Heart right ventricle (tissue), 16 donors: ENCODE data around the gene TSC1. TPM values are rescaled to one million over a fixed set of nuclear protein-coding genes. Genes with fewer than 3 reads are reported as not detected.

ENCODE experiments used
- ATAC-seq, 8 donors: fragments of 200-7000 bp; cut with Tn5 transposase; one replicate each; pipeline ENCODE4 v1.9.1; 2020; ENCODE audit warnings: mild to moderate bottlenecking in 8 of 8, moderate library complexity in 8 of 8, moderate number of reproducible peaks in 1 of 8
- DNase-seq, 2 donors: peaks; one replicate each; pipeline ENCODE4 v3.0.0-alpha.2; 2020
- H3K27ac ChIP-seq, 10 donors: fragments of 200-600 bp; sonication (generic) in 2 of 10; one replicate each; pipeline versions ENCODE4 v1.5.0 to v1.8.0; 2020 to 2022; ENCODE audit warnings: mild to moderate bottlenecking in 3 of 10
- H3K27me3 ChIP-seq, 7 donors: fragments of 200-600 bp; one replicate each; pipeline ENCODE4 v1.8.0; 2021 to 2022; ENCODE audit warnings: mild to moderate bottlenecking in 2 of 7
- H3K36me3 ChIP-seq, 9 donors: fragments of 200-600 bp; sonication (generic) in 1 of 9; one replicate each; pipeline versions ENCODE4 v1.5.0 to v1.8.0; 2020 to 2022; ENCODE audit warnings: mild to moderate bottlenecking in 2 of 9
- H3K4me1 ChIP-seq, 9 donors: fragments of 200-600 bp; sonication (generic) in 1 of 9; one replicate each; pipeline versions ENCODE4 v1.5.0 to v1.8.0; 2020 to 2022; ENCODE audit warnings: mild to moderate bottlenecking in 4 of 9
- H3K4me3 ChIP-seq, 10 donors: fragments of 200-600 bp; sonication (generic) in 2 of 10; one replicate each; pipeline versions ENCODE4 v1.5.0 to v1.8.0; 2020 to 2022; ENCODE audit warnings: mild to moderate bottlenecking in 7 of 10, moderate library complexity in 2 of 10
- H3K9me3 ChIP-seq, 11 donors: fragments of 200-600 bp in 10 of 11; sonication (generic) in 2 of 11; one replicate each; pipeline versions ENCODE4 v1.5.0 to v1.8.0; 2013 to 2022; ENCODE audit warnings: mild to moderate bottlenecking in 2 of 11, control low read depth in 1 of 11, moderate library complexity in 1 of 11
- WGBS, 2 donors: extraction: QIAGEN DNeasy Blood & Tissue Kit; methylation state at CpG; one replicate each; pipeline ENCODE4 v1.1.7; 2013; ENCODE audit warnings: inconsistent platforms in 1 of 2; 5-methylcytosine and 5-hydroxymethylcytosine counted together
- intact Hi-C, 10 donors: fragments of 100-400 bp; cut with DNase I; formaldehyde crosslinking; loops; one replicate each; pipeline versions ENCODE4 v1.11.1 to v1.14.2; 2022
- polyA plus RNA-seq, 2 donors: library from polyadenylated mRNA; stranded (reverse); fragments of 200-250 nt; gene quantifications; one replicate each; pipeline ENCODE4 v1.2.3, GENCODE V29; 2013
- total RNA-seq, 10 donors: library from RNA; stranded (reverse); fragmentation: NEBNext Ultra II Directional in 3 of 10; extraction: Animal tissue kit (Norgen Biotek cat#: 25700) in 3 of 10; gene quantifications; one replicate each; pipeline versions ENCODE4 v1.2.1 to v1.2.4, GENCODE V29; 2021 to 2023
- TF ChIP-seq, protein P1 (sequence below), 9 donors: fragments of 200-600 bp; sonication (generic) in 2 of 9; IDR thresholded peaks; one replicate each; pipeline versions ENCODE4 v1.5.0 to v1.8.0; 2021 to 2022; ENCODE audit warnings: antibody characterized with exemption in 9 of 9, mild to moderate bottlenecking in 5 of 9, moderate library complexity in 1 of 9
- donor health status: Arrhythmogenic right ventricular cardiomyopathy.
- donor health status: ischemic (EF 13 %, LVEDD 7.1; RV severe dilation, severe dysfunction).
- donor health status: healthy with polysubstance abuse.
- donor health status: DM: no; HTN: yes; CAD: no.
- donor health status: DM: no; HTN: no; CAD: no.
- donor health status: ischemic (EF 25% LVEDD 6.9; RV normal size, moderate dysfunction).
- donor health status: ischemic (EF 25% LVEDD 5.7; RV mildly dilated, moderate dysfunction).
- donor health status: healthy.
- donor health status: DM: yes; HTN: yes; CAD: no.
- donor health status: Ischemic cardiomyopathy.
- donor health status: ischemic (EF 35%, LVEDD 5.7; RV mildly dilated, moderate dysfunction).
- donor health status: nonischemic (EF 11% LVEDD 7.7; RV severe dilation, severe dysfunction).
- donor health status: DM: yes; HTN: yes; CAD: no.
- donor health status: PGD.
- donor health status: ischemic (EF 29% LVEDD 5.4; RV normal size, mild dysfunction).
- donor health status: nonischemic (EF 23%, LVEDD 6.1; RV moderate dilation, normal function).

The TSC1 gene
- total and polyA plus RNA-seq, 12 donors = 7.7 to 72.9 (median 51.2) TPM

- Histone ChIP-seq H3K4me1 (no peaks in the 10 kb centered on the region), H3K9me3 (no peaks in the 10 kb centered on the region), H3K4me3 (no peak overlapping the region), H3K27me3 (no peaks in the 10 kb centered on the region), H3K36me3 (peaks cover 0 to 75% (median 0%) of the 10 kb centered on the region in 9 donors), H3K27ac (no peak overlapping the region)
- no peak for DNase-seq
- 88 to 90% methylated on average over 18 of the region's 18 CpGs for WGBS, 2 donors
- no peak for ATAC-seq
- intact Hi-C loops = no loop called here
- TF ChIP-seq, protein P1, sequence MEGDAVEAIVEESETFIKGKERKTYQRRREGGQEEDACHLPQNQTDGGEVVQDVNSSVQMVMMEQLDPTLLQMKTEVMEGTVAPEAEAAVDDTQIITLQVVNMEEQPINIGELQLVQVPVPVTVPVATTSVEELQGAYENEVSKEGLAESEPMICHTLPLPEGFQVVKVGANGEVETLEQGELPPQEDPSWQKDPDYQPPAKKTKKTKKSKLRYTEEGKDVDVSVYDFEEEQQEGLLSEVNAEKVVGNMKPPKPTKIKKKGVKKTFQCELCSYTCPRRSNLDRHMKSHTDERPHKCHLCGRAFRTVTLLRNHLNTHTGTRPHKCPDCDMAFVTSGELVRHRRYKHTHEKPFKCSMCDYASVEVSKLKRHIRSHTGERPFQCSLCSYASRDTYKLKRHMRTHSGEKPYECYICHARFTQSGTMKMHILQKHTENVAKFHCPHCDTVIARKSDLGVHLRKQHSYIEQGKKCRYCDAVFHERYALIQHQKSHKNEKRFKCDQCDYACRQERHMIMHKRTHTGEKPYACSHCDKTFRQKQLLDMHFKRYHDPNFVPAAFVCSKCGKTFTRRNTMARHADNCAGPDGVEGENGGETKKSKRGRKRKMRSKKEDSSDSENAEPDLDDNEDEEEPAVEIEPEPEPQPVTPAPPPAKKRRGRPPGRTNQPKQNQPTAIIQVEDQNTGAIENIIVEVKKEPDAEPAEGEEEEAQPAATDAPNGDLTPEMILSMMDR (IDR thresholded peaks at IDR 0.05) = no peak
Observed at GRCh38 chr9:132887181-132888120, 57.0 kb downstream of the TSC1 start.

GRCh38 chr9:132886334-132886725, 58.1 kb downstream of the TSC1 start:
- Histone ChIP-seq H3K36me3 (peaks cover 0 to 63% (median 0%) of the 10 kb centered on the region in 9 donors), H3K27me3 (no peaks in the 10 kb centered on the region), H3K27ac (no peak overlapping the region), H3K4me1 (no peaks in the 10 kb centered on the region), H3K4me3 (no peak overlapping the region), H3K9me3 (no peaks in the 10 kb centered on the region)
- DNase-seq (no peak), ATAC-seq (no peak)
- intact Hi-C loops = no loop called here
- WGBS, 2 donors = 88 to 90% methylated on average over 6 of the region's 6 CpGs
- TF ChIP-seq, protein P1 (IDR thresholded peaks at IDR 0.05) = no peak

DNA sequence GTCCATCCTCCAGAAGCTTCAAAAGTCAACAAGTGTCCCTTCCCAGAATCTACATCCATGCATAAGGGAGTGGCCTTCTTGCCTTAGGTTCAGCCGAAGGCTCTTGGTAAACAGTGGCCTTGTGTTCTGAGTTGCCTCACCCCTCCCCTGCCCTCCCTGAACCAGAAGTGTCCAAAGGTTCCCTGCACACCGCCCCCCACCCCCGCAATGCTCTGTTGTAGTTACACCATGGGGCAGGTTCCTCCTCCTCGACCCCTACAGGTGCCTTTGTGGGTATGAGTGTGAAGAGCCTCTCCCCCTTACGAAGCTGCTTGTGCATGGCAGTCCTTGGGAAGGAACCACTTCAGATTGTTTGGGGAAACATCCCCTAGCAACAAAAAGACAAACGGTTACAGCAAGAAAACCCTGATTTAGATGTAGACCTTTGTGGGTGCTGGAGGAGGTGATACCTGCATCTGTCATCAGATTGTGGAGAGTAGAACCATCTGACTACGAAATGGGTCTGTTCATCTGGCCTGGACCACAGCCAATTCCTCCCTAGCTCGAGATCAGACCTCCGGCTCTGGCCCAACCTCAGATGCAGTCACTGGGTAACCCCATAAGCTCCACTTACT, 58.6 kb downstream of the TSC1 start:
- TF ChIP-seq, protein P1 (IDR thresholded peaks at IDR 0.05) = no peak
- H3K4me3 ChIP-seq = no peak overlapping the region
- no peak for DNase-seq
- ATAC-seq = no peak
- no peaks in the 10 kb centered on the region for H3K9me3 ChIP-seq
- intact Hi-C loops = no loop called here
- H3K27me3 ChIP-seq = no peaks in the 10 kb centered on the region
- no peak overlapping the region for H3K27ac ChIP-seq
- no peaks in the 10 kb centered on the region for H3K4me1 ChIP-seq
- WGBS, 2 donors = 55 to 59% methylated on average over 9 of the region's 9 CpGs
- peaks cover 0 to 58% (median 0%) of the 10 kb centered on the region in 9 donors for H3K36me3 ChIP-seq

GRCh38 chr9:132883349-132884294, 60.8 kb downstream of the TSC1 start:
- WGBS, 2 donors = 92 to 93% methylated on average over 27 of the region's 27 CpGs
- H3K27me3 ChIP-seq = no peaks in the 10 kb centered on the region
- no peak for ATAC-seq
- H3K4me3 ChIP-seq = no peak overlapping the region
- TF ChIP-seq, protein P1 (IDR thresholded peaks at IDR 0.05) = no peak
- DNase-seq = no peak
- no peak overlapping the region for H3K27ac ChIP-seq
- peaks cover 0 to 9% (median 5%) of the 10 kb centered on the region in 9 donors for H3K4me1 ChIP-seq
- intact Hi-C loops = no loop called here
- H3K36me3 ChIP-seq = peaks cover 0 to 40% (median 0%) of the 10 kb centered on the region in 9 donors
- no peaks in the 10 kb centered on the region for H3K9me3 ChIP-seq
